Measurements from ENCODE around the gene UXS1.

UXS1 gene

DNA sequence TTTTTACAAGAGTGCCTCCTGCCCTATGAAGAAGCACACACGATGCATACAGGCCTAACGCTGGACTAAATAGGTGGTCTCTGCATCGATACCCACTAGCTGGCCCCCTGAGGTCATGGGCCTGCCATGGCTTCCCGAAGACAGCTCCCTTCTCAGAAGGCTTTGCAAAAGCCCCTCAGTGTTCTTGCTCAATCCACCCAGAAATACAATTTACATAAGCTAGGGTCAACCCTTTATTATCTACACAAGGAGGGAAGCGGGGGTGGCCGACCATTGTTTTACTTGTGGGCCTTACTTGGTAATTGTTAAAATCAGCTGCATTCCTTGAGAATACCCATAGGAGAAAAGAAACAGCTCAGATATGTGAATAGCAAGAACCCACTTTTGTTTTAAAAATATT lies 28.5 kb downstream of the UXS1 start:
- TF ChIP-seq, protein P1, sequence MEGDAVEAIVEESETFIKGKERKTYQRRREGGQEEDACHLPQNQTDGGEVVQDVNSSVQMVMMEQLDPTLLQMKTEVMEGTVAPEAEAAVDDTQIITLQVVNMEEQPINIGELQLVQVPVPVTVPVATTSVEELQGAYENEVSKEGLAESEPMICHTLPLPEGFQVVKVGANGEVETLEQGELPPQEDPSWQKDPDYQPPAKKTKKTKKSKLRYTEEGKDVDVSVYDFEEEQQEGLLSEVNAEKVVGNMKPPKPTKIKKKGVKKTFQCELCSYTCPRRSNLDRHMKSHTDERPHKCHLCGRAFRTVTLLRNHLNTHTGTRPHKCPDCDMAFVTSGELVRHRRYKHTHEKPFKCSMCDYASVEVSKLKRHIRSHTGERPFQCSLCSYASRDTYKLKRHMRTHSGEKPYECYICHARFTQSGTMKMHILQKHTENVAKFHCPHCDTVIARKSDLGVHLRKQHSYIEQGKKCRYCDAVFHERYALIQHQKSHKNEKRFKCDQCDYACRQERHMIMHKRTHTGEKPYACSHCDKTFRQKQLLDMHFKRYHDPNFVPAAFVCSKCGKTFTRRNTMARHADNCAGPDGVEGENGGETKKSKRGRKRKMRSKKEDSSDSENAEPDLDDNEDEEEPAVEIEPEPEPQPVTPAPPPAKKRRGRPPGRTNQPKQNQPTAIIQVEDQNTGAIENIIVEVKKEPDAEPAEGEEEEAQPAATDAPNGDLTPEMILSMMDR (conservative IDR thresholded peaks at IDR 0.05): no peak
- no peak for TF ChIP-seq ZFX (IDR thresholded peaks at IDR 0.05)
- no peak overlapping the region for H3K27ac ChIP-seq

DNA sequence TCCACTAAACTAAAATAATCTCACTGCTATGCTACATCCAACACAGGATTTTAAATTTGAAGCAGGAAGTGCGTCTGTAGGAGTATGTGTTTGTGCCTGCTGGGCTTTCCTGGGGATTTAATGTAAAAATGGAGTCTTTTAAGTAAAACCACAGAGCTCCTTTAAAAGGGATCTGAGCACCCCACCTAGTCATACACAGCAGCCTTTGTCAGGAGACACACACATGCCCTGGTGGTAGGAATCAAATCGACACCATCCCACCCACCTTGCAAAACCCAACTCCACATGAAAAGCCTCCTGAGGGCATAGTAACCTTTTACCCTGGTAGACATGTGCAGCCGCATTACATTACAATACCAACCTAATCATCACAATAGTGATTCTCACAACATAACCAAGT lies 29.1 kb downstream of the UXS1 start:
- TF ChIP-seq, protein P1 (conservative IDR thresholded peaks at IDR 0.05): no peak
- no peak for TF ChIP-seq ZFX (IDR thresholded peaks at IDR 0.05)
- H3K27ac ChIP-seq: no peak overlapping the region

DNA sequence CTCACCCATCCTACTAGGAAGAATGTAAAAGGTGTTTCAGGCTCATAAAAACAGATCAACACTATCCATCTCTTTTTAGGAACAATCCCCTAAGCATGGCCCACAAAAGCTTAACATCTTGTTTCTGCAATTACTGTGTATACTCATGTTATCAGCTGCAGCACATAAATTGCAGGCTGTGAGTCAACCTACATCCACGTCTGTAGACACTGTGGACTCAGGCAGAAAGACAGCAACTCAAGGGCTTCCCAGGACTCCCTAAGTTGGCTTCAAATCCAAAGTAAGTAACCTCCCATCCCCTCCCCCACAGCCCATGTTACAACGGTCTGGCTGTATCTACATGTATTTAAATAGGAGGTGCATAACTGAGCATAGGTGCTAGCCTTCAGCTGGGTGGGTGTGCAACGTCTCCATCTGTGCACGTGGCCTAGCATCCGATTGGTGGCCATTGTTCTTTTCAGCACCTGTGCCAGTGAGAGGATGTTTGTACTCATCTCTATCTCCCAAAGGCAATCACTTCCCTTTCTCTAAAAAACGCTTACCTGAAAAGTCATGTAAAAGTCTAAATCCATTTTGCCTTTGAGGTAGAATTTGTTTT lies 30.1 kb downstream of the UXS1 start:
- no peak for TF ChIP-seq ZFX (IDR thresholded peaks at IDR 0.05)
- TF ChIP-seq, protein P1 (conservative IDR thresholded peaks at IDR 0.05): no peak
- H3K27ac ChIP-seq: no peak overlapping the region

DNA sequence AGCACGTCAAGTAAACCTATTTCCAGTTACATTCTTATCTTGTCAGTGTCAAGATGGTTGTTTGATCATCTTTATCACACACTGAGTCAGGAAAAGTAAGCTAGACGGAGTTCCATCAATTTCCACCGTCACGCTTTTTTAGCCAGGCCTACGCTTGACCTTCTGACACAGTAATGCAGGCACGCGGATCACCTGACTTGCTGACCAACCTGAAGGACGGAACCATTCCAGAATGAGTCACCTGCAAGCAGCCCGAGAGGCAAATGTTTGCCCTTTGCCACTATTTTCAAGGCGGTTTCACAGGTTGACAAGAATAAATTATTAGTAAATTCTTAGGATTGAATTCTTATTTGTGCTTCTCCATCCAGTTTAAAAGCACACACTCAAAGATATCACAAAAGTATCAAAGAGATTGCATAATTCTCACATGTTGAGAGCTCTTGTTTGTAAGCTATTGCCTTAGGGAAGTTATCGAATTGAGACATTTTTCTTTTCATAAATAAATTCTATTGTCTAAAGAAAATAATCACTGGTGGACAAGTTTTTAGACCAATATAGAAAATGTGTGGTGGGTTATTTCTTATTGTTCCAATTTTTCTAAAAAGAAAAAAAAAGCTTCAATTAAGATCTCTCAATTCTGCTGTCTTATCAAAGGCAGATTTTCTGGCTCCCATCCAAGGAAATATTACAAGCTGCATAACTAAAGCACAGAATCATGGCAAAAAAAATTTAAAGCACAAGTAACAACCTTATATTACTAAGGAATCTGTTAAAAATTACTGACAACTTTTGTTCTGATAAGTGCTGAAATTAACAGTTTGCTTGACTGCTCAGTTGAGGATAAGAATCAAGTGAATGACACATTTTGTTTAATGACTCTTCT lies 31.9 kb downstream of the UXS1 start:
- H3K27ac ChIP-seq: no peak overlapping the region

DNA sequence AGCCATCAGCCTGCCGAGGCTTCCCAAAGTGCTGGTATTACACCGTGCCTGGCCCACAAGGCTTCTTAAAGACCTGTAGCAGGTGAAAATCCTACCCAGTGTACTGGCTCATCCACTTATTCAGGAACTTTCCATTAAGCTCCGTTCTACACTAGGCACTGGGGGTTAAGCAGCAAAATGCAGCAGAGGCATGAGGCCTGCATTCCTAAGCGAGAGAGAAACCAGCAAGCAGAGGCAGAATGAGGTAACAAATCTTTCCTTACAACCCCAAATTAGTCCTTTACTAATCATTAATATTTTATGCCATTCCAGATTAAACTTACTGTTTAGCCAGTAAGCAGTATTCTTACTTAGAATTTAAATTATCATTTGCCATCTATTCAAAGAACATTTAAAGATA lies 32.8 kb downstream of the UXS1 start:
- TF ChIP-seq ZFX (IDR thresholded peaks at IDR 0.05): no peak
- TF ChIP-seq, protein P1 (conservative IDR thresholded peaks at IDR 0.05): no peak
- no peak overlapping the region for H3K27ac ChIP-seq

More for the DNA sequence above, 31.9 kb downstream of the UXS1 start:
- TF ChIP-seq, protein P1 (conservative IDR thresholded peaks at IDR 0.05): no peak
- no peak for TF ChIP-seq ZFX (IDR thresholded peaks at IDR 0.05)

DNA sequence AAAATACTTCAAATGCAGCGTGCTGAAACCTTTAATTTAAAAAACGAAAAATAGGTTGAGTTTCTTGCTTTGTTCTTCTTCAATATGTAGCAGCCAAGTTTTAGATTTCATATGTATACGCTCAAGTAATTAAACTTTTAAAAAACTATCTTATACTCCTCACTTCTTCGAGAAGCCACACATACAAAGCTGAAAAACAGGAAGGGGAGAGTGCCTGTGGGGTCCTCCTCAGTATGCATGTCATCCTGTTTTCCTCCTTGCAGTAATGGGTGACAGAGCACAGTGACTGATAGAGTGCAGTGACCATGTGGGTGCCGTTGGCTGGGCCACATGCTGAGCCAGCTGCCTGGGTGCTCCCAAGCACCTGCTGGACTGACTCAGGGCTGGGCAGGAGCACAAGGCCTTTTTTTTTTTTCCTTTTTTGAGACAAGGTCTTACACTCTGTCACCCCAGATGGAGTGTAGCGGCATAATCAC lies 33.3 kb downstream of the UXS1 start:
- no peak overlapping the region for H3K27ac ChIP-seq
- TF ChIP-seq ZFX (IDR thresholded peaks at IDR 0.05): no peak
- TF ChIP-seq, protein P1 (conservative IDR thresholded peaks at IDR 0.05): no peak

Data from C4-2B (cell line).